Measurements from ENCODE around the gene UBQLN1.
"Not testable (repeated sequence)": the region's sequence is repeated elsewhere in the genome, so short reads cannot be mapped to it uniquely, and the experiment has no call there.

Gene UBQLN1

DNA sequence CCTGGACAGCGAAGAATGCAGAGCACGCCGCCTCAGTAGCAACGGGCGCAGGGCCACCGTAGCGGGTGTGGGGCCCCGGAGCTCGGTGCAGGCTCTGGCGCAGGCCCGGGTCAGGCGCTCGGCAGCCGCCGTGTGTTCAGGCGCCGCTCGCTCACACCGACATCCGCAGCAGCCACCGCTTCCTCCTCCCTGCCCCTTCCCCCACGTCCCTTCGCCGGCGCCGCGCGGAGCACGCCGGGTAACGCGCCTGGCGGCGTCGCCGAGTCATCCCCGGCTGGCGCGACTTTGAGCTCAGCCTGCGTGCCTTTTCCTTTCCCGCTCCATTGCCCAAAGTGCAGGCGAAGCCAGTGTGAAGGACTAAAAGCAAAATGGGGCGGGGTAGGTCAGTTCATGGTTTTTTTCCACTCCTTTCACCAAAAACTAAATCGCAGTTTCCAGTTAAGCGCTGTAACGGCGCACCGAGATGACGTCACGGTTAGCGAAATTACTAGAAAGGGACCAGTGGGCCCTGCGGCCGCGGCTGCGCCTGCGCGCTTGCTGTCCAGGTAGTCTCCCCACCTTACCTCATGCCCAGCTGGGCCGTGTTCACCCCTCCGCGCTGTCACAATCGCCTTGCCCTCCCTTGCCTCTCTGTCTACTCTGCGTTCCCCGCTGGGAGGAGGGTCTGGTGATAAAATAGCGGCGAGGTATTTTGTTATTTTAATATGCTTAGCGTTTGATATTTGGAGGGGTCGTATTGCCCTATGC lies at the start of gene UBQLN1:
UBQLN1 (minus strand) TSS at position 191 of the 747 bp plus-strand sequence. CDS start 279 bp downstream, outside the sequence.
- DNase-seq (ENCODE audit: low spot score) = peak; percentile 97

DNA sequence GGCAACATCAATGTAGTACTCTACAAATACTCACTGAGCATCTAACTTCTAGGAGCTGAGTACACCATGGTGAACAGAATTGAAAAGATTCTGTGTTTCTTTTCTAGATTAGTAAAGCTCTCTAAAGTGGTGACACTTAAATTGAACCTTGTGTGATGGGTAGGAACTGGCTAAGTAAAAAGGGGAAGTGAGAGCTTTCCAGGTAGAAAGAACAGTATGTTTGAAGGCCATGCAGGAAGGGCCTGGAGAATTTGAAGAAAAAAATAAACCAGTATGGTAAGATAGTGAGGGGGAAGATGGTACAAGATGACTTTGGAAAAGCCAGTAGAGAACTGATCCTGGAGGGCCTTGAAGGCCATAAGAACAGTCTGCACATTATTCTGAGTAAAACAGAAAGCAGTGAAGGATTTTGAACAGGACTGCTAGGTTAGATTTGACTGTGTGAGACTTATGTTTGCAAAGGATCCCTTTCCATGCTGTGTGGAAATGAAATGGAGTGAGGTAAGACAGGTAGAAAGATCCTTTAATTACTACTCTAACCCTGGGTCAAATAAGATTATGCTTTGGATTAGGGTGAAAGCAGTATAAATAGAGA lies 46.7 kb upstream of the UBQLN1 start:
- DNase-seq (ENCODE audit: low spot score) = no peak

DNA sequence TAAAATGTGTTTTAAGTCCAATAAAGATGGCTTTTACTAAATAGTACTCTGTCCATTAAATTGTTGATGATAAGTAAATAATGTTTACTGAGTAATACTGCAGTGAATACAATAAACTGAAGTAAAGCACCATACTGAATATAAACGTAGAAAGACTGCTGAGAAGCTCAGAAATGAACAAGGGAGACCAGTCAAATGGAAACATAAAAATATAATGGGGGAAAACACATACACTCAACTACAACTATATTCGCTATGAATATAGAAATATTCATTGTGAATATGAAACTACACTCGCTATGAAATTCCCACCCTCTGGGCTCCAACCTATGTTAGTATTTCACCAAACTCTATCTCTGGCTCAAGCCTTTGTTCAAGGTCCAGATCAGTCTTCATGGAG lies 41.9 kb upstream of the UBQLN1 start:
- no peak for DNase-seq (ENCODE audit: low spot score)

DNA sequence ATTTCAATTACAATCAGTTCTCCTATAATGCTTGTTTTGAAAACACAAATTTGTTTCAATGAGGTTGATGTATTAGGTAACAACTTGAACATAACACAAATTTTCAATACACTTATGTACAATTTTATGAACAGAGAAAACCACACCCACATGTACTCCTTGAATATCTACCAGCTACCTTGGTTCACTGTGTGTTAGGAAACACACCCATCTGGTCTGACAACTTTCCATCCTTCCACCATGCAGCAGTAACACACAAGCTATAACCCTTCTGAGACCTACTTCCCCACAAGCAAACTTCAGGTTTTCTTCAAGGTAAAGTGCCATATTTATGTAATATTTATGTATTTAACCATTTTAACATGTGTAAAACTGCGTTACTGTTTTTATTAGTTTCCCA lies 36.4 kb upstream of the UBQLN1 start:
- no peak for DNase-seq (ENCODE audit: low spot score)

DNA sequence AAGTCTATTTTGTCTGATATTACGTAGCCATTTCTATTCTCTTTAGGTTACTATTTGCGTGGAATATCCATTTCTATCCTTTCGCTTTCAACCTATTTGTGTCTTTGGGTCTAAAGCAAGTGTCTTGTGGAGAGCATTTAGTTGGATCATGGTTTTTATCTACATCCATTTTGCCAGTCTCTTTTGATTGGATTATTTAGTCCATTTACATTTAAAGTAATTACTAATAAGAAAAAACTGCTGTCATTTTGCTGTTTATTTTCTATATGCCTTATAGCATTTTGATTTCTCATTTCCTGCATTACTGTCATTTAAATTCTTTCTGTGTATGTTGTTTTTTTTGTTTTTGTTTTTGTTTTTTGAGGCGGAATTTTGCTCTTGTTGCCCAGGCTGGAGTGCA lies 26.0 kb upstream of the UBQLN1 start:
- no peak for DNase-seq (ENCODE audit: low spot score)

DNA sequence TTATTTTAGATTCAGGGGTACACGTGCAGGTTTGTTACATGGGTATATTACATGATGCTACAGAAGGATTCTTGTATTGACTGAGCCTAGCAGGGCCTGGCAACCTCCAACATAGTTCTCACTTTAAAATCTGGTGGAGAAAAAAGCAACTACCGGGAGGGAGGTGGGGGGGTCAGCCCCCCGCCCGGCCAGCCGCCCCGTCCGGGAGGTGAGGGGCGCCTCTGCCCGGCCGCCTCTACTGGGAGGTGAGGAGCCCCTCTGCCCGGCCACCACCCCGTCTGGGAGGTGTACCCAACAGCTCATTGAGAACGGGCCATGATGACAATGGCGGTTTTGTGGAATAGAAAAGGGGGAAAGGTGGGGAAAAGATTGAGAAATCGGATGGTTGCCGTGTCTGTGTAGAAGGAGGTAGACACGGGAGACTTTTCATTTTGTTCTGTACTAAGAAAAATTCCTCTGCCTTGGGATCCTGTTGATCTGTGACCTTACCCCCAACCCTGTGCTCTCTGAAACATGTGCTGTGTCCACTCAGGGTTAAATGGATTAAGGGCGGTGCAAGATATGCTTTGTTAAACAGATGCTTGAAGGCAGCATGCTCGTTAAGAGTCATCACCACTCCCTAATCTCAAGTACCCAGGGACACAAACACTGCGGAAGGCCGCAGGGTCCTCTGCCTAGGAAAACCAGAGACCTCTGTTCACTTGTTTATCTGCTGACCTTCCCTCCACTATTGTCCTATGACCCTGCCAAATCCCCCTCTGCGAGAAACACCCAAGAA lies 21.0 kb upstream of the UBQLN1 start:
- DNase-seq (ENCODE audit: low spot score) = not testable (repeated sequence)

DNA sequence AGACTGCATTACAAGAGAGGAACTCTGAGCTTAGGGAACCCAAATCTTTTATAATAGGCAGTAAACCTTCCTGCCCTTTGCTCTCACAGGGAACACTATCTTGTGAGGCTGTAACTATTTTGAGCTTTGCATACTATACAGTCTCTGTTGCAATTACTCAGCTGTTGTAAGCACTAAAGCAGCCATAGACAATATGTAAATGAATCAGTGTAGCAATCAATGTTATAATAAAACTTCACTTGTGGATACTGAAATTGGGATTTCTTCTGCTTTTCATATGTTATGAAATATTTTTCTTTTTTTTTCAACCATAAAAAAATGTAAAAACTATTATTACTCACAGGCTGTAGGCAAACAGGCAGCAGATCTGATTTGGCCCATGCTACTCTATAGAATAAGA lies 16.7 kb upstream of the UBQLN1 start:
- DNase-seq (ENCODE audit: low spot score) = no peak

DNA sequence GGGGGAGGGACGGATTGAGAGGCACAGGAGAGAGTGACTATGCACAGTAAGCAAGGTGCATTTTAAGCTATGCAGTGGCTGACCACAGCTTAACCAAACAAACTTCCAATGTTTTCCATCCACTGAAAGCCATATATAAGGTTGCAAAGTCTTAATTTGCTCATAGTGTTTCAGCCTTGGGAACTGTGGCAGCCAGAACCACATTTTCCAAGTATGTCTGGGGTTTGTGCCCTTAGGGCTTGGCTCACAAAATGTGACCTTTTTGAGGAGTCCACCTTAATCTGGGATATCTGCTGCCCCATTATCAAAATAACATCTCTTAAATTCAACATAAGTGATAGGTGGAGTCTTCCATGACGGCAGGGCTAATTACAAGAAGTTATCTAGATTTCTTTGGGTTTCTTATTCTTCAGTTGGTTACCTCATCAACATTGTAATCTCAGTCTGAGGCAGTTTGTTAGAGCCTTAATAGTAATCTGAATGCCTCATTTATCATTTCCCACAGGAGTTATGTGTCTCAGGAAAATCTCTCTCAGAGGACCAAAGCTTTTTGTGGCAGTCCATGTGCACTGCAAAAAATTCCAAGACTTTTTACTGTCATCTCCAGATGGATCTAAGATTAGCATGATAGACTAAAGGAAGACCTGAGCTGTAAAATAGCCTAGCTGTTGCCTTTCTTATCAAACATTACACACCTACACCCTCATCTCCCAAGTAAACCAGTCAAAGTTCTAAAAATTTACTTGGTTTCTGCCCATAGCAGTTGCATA lies 15.2 kb upstream of the UBQLN1 start:
- DNase-seq (ENCODE audit: low spot score) = no peak

DNA sequence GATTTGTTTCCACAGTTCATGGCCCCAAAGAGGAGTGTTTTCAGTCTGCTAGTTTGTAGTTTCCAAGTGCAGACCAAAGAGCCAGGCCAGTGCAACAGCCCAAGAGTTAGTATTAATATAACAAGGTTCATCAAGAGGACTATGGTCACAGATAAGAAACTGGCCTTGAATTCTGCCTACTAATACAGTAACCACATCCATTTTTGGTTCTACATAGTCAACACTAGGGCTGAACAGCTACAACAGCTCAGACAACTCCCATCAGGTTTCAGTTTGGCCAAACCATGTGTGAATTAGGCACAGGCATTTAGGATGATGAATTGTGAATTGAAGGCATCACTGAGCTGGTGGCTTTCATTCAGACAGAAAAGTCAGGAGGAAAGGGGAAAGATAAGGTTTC lies 13.8 kb upstream of the UBQLN1 start:
- DNase-seq (ENCODE audit: low spot score) = no peak

DNA sequence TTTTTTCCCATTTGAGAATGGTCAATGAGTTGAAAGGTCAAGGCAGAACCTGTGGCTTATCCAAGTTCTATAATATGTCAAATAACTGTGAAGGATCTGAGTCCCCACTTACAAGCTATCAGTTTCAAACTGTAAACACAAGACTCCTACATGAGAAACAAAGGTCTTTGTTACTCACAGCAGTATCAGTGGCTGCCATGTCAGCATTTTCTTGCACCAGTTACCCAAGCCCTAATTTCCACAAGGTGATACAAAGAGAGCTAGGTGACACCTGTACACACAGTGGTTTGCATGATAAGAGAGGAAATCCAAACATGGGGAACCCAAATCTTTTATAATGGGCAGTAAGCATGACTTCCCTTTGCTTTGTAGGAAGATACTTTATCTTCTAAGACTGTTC lies 8.0 kb upstream of the UBQLN1 start:
- DNase-seq (ENCODE audit: low spot score) = no peak

DNA sequence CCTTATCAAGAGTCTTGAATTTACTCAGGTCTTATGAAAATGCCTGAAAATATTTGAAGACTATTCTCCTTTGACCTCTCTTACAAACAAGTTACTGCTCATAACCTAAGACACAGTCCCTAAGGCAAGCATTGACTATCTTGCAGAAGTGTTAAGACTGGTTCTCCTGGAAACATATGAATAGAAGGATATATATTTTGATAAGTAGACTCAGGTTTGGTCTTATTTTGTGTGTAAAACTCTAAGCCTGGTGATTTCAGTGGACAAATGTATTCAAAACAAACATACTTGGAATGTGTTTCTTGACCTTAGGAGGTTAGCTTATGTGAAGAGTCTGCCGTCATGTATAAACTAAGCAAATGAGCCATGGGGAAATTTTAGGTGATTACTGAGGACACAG lies 7.5 kb upstream of the UBQLN1 start:
- no peak for DNase-seq (ENCODE audit: low spot score)

DNA sequence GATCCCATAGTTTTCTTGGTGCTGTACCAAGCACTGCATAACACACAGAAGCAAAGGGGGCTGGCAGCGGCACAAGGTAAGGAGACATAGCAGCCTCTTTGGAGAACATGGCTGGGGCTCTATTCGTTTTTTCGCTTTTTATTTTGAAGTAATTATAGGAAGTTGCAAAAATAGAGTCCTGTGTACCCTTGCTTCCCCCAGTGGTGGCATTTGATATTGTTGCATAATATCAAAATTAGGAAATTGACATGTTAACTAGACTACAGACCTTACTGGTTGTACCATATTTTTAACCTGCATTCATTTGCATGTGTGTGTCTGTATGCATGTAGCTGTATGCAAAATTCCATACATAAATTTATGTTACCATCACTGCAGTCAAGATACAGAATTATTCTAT lies 6.6 kb upstream of the UBQLN1 start:
- DNase-seq (ENCODE audit: low spot score) = peak; percentile 15

DNA sequence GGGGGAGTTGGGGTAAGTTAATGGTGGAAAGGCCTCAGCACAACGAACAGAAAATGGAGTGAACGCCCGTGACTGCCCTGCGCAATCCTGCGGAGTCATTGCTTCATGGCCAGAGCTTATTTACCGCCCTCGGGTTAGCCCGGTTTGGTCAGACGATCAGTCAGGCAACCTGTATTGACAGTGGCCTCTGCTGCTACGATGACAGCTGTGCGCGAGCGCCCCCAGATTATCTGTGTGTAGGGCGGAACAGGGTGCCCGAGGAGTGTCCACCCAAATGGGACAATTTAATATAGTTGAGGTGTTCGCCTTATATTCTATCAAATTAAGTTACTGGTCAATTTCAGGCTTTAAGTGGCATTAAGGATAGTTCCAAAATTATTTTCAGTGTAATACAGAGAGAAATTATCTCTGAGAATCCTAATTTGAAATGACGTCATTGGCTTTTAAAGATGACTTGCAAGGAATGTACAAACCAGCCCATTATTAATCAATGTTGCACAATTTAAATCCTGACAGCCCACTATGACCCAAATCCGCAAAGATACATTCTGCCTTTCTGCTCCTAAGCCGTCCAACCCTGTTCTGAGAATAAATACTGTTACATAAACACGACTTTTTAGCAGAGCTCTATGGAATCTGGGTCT lies 879 bp upstream of the UBQLN1 start:
- DNase-seq (ENCODE audit: low spot score) = peak; percentile 56

DNA sequence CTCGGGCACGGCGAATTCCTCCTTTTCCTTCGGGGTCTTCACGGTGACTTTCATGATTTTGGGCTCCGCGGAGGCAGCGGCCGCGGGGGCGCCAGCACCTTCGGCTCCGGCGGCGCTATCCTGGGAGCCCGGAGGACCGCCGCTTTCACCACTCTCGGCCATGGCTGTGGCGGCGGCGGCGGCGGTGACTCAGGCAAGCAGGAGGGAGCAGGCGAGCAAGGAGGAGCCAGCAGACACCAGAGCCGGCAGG lies 315 bp downstream of the UBQLN1 start:
- no peak for DNase-seq (ENCODE audit: low spot score)

DNA sequence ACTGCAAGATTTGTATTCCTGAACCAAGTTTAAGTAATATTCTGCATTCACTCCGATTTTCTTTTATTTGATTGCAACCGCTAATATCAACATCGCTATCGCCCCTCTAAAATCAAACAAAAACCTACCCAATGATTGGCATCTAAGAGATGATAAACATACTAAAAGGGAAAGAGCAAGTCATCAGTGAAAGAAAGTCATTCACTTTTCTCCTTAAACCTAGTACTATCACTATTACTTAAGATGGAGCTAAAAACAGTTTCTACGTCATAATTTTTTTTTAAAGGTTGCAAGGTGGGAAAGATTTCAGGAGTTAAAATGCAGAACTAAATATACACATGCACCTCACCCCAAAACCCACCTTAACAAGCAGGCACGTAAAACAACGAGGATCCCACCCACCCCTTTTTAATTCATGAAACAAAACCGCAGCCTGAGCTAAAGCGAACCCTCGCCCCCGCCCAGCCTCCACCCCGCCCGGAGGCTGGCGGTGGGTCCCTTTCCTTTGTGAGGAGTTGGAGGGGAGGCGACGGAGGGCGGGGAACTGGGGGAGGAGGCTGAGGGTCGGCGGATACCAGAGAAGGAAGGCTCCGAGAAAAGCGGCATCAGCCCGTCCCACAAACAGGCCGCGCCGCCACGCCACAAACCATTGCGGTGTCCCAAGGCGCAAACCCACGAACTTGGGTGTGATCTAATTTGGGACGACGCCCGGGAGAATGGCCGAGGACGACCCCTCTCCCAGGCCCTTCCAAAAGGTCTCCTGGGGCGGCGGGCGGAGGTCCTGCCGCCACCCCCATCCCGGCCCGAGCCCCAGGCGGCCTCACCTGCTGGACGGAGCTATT lies 861 bp downstream of the UBQLN1 start:
- DNase-seq (ENCODE audit: low spot score) = peak; percentile 69

DNA sequence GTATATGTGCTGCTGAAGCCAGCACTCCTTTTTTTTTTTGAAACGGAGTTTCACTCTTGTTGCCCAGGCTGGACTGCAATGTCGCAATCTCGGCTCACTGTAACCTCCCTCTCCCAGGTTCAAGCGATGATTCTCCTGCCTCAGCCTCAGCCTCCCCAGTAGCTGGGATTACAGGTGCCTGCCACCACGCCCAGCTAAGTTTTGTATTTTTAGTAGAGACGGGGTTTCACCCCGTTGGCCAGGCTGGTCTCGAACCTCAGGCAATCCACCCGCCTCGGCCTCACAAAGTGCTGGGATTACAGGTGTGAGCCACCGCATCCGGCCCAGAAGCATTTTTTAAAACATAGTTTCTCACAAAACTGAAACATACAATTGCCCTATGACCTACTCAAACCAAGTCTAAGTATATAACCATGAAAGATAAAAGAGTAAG lies 2.5 kb downstream of the UBQLN1 start:
- DNase-seq (ENCODE audit: low spot score) = not testable (repeated sequence)

DNA sequence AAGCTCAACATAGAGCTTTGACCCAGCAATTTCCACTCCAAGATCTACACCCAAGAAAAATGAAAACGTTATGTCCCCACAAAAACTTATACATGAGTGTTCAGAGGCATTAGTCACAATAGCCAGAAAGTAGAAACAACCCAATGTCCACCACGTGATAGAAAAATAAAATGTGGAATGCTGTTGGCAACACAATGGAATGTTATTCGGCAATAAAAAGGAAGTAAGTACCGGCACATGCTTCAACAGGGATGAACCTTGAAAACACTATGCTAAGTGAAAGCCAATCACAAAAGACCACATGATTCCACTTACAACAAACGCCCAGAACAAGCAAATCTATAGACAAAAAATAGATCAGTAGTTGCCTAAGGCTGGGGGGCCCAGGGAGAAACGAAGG lies 6.0 kb downstream of the UBQLN1 start:
- DNase-seq (ENCODE audit: low spot score) = no peak

DNA sequence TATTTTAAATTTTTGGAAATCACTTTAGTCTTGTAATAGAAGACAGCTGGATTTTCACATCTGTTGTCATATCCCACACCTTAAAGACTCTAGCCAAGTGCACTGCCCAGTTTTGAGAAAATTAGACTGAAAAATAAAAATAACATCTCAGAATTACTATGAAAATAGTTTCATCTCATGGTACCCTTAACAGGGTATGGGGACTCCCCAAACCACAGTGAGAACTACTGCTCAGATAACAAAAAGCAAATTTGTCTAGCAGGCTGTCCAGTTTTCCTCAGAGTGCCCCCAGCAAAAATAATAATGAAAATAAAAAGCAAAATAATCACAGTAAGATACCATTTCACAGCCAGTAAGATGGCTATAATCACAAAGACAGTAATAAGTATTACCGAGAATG lies 6.5 kb downstream of the UBQLN1 start:
- no peak for DNase-seq (ENCODE audit: low spot score)

DNA sequence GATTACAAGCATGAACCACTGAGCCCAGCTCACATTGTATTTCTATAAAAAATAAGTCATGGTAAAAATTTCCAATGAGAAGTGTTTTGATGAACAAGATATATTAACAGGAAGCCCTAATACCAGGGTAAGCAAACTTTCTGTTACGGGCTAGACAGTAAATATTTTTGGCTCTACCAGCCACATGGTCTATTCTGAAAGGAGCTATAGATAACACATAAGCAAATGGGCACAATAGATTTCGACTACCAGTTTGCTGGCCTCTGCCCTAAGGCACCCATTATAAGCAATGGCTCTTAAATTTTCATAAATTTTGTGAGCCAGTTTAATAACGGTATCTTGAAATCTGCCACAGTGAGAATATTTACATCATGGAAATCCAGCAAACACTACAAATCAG lies 8.1 kb downstream of the UBQLN1 start:
- no peak for DNase-seq (ENCODE audit: low spot score)

DNA sequence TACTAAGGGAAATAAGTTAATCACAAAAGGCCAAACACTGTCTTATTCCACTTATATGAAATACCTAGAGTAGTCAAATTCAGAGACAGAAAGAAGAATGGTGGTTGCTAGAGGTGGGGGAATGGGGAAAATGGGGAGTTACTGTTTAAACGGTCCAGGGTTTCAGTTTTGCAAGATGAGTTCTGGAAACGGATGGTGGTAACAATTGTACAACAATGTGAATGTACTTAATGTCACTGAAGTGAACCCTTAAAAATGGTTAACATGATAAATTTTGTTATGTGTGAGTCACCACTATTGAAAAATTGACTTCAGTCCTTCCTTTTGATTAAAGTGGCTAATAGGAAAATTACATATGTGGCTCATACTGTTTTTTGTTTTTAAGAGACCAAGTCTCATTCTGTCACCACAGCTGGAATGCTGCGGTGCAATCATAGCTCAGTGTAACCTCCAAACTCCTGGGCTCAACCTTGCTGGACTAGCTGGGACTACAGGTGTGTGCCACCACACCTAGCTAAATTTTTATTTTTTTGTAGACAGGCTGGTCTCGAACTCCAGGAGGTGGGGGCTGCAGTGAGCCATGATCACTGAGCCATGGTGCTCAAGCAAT lies 8.7 kb downstream of the UBQLN1 start:
- no peak for DNase-seq (ENCODE audit: low spot score)

DNA sequence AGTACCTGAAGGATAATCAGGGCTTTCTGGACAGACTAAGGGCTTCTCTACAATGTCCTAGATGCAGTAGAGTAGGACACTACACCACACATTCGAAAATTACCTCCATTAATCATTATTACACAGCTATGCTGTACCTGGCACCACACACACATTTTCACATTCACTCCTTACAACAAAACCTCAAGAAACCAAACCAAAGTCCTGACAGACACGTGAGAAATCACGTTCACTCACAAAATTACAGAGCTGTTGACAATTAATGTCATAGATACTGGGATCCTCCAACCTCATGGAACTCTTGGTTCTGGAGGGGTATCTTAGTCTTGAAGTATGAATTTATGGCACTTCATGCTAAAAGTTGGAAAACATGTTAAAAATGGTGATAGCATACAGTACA lies 16.3 kb downstream of the UBQLN1 start:
- DNase-seq (ENCODE audit: low spot score) = no peak

Data from D341Med (cell line).